Body of pancreas (tissue), 4 donors: ENCODE measurements around the gene RNPEP. TPM values are rescaled to one million over a fixed set of nuclear protein-coding genes. Genes with fewer than 3 reads are reported as not detected.

Experiments used
- ATAC-seq: fragments of 150-250 bp; one replicate; pipeline ENCODE4 v1.9.1; 2016
- DNase-seq, 4 donors: peaks; one replicate each; pipeline ENCODE4 v3.0.0-alpha.2; 2019
- H3K27ac ChIP-seq, 4 donors: fragments of 200-600 bp; sonication (generic); 1 replicate in 3 of 4; 2 replicates in 1 of 4; pipeline versions ENCODE4 v1.5.1 to v1.6.1; 2016 to 2019; ENCODE audit warnings: mild to moderate bottlenecking in 1 of 4, mixed read lengths in 1 of 4, moderate library complexity in 1 of 4
- H3K27me3 ChIP-seq, 2 donors: fragments of 200-600 bp; sonication (generic); one replicate each; pipeline ENCODE4 v1.6.0; 2016; ENCODE audit warnings: mild to moderate bottlenecking in 1 of 2
- H3K36me3 ChIP-seq, 2 donors: fragments of 200-600 bp; sonication (generic); replicated peaks in 1 of 2; 2 replicates each; pipeline ENCODE4 v1.5.1; 2016; ENCODE audit warnings: low read depth in 2 of 2; ENCODE audit not compliant: insufficient read depth in 1 of 2
- H3K4me1 ChIP-seq: fragments of 200-600 bp; sonication (generic); one replicate; pipeline ENCODE4 v1.6.0; 2016
- H3K4me3 ChIP-seq, 2 donors: fragments of 200-600 bp; sonication (generic); 1 replicate in 1 of 2; 2 replicates in 1 of 2; pipeline ENCODE4 v1.5.1; 2016 to 2019
- H3K9me3 ChIP-seq, 3 donors: fragments of 200-600 bp; sonication (generic); 1 replicate in 2 of 3; 2 replicates in 1 of 3; pipeline ENCODE4 v1.5.1; 2016
- POLR2A ChIP-seq, 3 donors: fragments of 450-650 bp; IDR thresholded peaks; one replicate each; pipeline ENCODE4 v1.6.1; 2016; ENCODE audit warnings: antibody characterized with exemption in 3 of 3, mild to moderate bottlenecking in 2 of 3
- WGBS, 2 donors: methylation state at CpG; one replicate each; pipeline ENCODE4 v1.1.5; 2017; 5-methylcytosine and 5-hydroxymethylcytosine counted together
- intact Hi-C: fragments of 100-400 bp; cut with DNase I; formaldehyde crosslinking; loops from one replicate; pipeline ENCODE4 v1.15.1; 2023
- total RNA-seq, 2 donors: library from RNA; depleted of rRNA; stranded (reverse); fragments of >200 nt; gene quantifications; one replicate each; pipeline ENCODE4 v1.1.0, GENCODE V29; 2016
- TF ChIP-seq, protein P1 (sequence below), 7 experiments: fragments of 450-650 bp in 4 of 7; fragments of 200-600 bp in 3 of 7; sonication (generic) in 3 of 7; IDR thresholded peaks; one replicate each; pipeline ENCODE4 v1.5.1; 2016 to 2019; ENCODE audit warnings: antibody characterized with exemption in 7 of 7

RNPEP gene
- total RNA-seq, 2 donors from 2014 or later = 62.3 to 233 TPM

DNA sequence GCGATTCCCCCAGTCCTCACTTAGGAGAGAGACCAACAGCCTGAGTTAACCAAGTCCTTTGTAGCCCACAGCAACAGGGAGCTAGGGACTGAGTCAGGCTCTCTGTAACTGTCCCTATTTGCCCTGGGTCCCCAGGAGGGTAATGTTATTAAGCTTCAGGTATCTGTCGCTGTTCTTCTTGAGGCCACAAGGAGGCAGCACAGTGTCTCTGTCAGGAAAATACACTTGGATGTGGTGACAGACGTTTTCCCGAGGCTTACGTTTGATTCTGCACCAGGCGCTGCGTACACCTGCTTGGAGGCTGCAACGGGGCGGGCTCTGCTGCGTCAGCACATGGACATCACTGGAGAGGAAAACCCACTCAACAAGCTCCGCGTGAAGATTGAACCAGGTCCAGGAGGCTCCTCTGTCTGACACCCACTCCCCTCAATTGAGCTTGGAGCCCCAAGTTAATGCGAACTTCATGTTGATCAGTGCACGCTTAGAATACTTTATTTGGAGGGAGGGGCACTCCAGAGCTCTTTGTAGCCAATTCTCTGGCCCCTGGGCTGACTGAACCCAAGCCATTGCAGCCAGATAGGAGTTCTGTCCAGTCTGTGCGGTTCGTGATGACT, 17.3 kb downstream of the RNPEP start:
- TF ChIP-seq, protein P1, sequence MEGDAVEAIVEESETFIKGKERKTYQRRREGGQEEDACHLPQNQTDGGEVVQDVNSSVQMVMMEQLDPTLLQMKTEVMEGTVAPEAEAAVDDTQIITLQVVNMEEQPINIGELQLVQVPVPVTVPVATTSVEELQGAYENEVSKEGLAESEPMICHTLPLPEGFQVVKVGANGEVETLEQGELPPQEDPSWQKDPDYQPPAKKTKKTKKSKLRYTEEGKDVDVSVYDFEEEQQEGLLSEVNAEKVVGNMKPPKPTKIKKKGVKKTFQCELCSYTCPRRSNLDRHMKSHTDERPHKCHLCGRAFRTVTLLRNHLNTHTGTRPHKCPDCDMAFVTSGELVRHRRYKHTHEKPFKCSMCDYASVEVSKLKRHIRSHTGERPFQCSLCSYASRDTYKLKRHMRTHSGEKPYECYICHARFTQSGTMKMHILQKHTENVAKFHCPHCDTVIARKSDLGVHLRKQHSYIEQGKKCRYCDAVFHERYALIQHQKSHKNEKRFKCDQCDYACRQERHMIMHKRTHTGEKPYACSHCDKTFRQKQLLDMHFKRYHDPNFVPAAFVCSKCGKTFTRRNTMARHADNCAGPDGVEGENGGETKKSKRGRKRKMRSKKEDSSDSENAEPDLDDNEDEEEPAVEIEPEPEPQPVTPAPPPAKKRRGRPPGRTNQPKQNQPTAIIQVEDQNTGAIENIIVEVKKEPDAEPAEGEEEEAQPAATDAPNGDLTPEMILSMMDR (IDR thresholded peaks at IDR 0.05) = peak; percentile 56 to 89 (median 77)
- TF ChIP-seq POLR2A (IDR thresholded peaks at IDR 0.05) = no peak
- no peak overlapping the region for H3K27ac ChIP-seq
- no peaks in the 10 kb centered on the region for H3K27me3 ChIP-seq
- 46 to 47% methylated on average over 16 of the region's 16 CpGs for WGBS, 2 donors
- H3K4me1 ChIP-seq = no peaks in the 10 kb centered on the region
- DNase-seq = peak; percentile 58 to 73 (median 65)
- intact Hi-C loops = loop anchor here (5.0 kb wide), 1 partner anchor 123 kb away; the partner anchor contains the start of gene GPR37L1
- no peak overlapping the region for H3K4me3 ChIP-seq
- H3K36me3 ChIP-seq = peaks cover 9 to 18% of the 10 kb centered on the region in 2 donors
- ATAC-seq = peak; percentile 87
- no peaks in the 10 kb centered on the region for H3K9me3 ChIP-seq

DNA sequence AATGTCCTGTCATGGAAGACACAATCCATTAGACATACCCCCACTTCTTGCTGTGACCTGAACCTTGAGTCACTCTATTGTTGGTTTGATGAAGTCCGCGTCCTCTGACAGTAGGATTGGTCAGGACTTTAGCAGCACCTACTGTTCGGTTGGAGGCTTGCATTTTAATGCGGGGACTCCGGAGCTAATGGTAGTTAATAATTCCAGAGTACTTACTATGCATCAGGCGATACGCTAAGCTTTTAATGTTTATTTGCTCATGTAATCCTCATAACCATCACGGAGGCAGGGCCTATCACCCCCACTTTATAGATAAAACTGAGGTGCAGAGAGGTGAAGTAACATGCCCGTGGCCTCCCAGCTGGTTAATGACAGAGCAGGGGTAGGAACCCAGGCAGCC, 20.1 kb downstream of the RNPEP start:
- peaks cover 0 to 11% of the 10 kb centered on the region in 2 donors for H3K36me3 ChIP-seq
- TF ChIP-seq POLR2A (IDR thresholded peaks at IDR 0.05) = no peak
- TF ChIP-seq, protein P1 (IDR thresholded peaks at IDR 0.05) = no peak
- H3K4me1 ChIP-seq = peaks cover 6% of the 10 kb centered on the region
- no peaks in the 10 kb centered on the region for H3K27me3 ChIP-seq
- ATAC-seq = no peak
- intact Hi-C loops = loop anchor here (5.0 kb wide), 1 partner anchor 120 kb away; the partner anchor contains the start of gene GPR37L1
- WGBS, 2 donors = 71 to 82% methylated on average over 9 of the region's 9 CpGs
- DNase-seq = no peak
- no peak overlapping the region for H3K4me3 ChIP-seq
- H3K9me3 ChIP-seq = no peaks in the 10 kb centered on the region
- no peak overlapping the region for H3K27ac ChIP-seq

DNA sequence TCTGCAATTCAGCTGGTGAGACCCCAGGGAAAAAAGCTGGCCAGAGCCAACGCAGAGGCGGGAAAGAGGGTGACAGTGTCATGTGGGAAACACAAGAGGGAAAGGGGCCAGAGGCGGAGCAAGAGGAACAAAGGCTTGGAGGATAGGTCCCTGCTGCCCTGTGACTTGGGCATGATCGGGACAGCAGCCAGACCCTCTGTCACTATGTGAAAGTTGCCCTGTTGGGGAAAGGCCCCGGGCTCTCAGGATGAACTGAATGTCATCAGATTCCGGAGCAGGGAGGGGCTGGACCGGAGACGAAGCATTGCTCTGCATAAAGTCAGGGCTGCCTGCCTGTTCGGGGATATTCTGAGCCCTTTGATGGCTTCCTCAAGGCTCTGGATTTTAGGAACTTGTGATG, 22.3 kb downstream of the RNPEP start:
- no peak overlapping the region for H3K4me3 ChIP-seq
- no peak overlapping the region for H3K27ac ChIP-seq
- intact Hi-C loops = loop anchor here (5.0 kb wide), 1 partner anchor 118 kb away; the partner anchor contains the start of gene GPR37L1
- H3K27me3 ChIP-seq = no peaks in the 10 kb centered on the region
- ATAC-seq (no peak), DNase-seq (no peak)
- H3K9me3 ChIP-seq = no peaks in the 10 kb centered on the region
- peaks cover 0 to 11% of the 10 kb centered on the region in 2 donors for H3K36me3 ChIP-seq
- peaks cover 26% of the 10 kb centered on the region for H3K4me1 ChIP-seq
- WGBS, 2 donors = 77 to 87% methylated on average over 8 to 9 of the region's 9 CpGs
- TF ChIP-seq, protein P1 (IDR thresholded peaks at IDR 0.05) = no peak
- TF ChIP-seq POLR2A (IDR thresholded peaks at IDR 0.05) = no peak

DNA sequence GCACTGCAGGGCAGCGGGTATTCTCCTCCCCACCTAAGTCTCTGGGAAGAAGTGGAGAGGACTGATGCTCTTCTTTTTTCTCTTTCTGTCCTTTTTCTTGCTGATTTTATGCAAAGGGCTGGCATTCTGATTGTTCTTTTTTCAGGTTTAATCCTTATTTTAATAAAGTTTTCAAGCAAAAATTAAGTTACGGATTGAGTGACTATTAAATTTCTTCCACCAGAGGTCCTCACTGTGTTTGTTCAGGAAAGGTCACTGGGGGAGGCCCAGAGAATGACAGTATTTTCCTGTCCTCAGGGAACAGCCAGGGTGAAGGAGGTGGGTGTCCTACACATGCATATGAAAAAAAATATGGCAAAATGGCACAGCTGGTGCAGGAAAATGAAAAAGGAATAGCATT, 23.5 kb downstream of the RNPEP start:
- no peak for TF ChIP-seq POLR2A (IDR thresholded peaks at IDR 0.05)
- TF ChIP-seq, protein P1 (IDR thresholded peaks at IDR 0.05) = peak in 6 of 7 experiments; percentile 13 to 71 (median 63)
- Histone ChIP-seq H3K4me1 (peaks cover 31% of the 10 kb centered on the region), H3K27ac (peak overlapping the region in 3 of 4 donors; percentile 16 to 95 (median 41)), H3K4me3 (no peak overlapping the region), H3K27me3 (no peaks in the 10 kb centered on the region), H3K36me3 (peaks cover 0 to 11% of the 10 kb centered on the region in 2 donors), H3K9me3 (no peaks in the 10 kb centered on the region)
- peak in 1 of 4 donors; percentile 29 for DNase-seq
- intact Hi-C loops = no loop called here
- 68 to 72% methylated on average over 2 of the region's 2 CpGs for WGBS, 2 donors
- ATAC-seq = no peak

DNA sequence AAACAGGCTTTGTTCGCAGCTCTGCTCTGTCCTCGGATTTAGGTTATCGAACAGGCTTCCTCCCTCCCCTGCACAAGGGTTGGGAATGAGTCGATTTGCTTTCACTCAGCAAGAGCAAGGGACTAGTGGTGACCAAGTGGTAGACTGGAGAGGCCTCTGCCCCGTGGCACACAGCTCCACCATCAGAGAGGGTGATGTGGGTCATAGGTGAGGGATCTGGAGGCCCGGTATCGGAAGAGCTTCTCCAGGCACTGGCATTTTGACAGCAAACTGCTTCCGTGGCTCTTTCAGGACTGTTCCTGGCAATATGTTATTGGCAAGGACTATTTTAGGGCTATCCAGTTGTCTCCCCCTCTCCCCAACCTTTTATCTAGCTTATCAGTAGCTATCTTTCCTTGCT, 24.9 kb downstream of the RNPEP start:
- intact Hi-C loops = no loop called here
- H3K27ac ChIP-seq = peak overlapping the region; percentile 75 to 100 (median 94)
- TF ChIP-seq, protein P1 (IDR thresholded peaks at IDR 0.05) = no peak
- no peak for TF ChIP-seq POLR2A (IDR thresholded peaks at IDR 0.05)
- no peaks in the 10 kb centered on the region for H3K9me3 ChIP-seq
- H3K4me1 ChIP-seq = peaks cover 32% of the 10 kb centered on the region
- H3K4me3 ChIP-seq = no peak overlapping the region
- no peak for ATAC-seq
- WGBS, 2 donors = 43 to 49% methylated on average over 5 to 8 of the region's 8 CpGs
- peaks cover 4 to 11% of the 10 kb centered on the region in 2 donors for H3K36me3 ChIP-seq
- H3K27me3 ChIP-seq = no peaks in the 10 kb centered on the region
- DNase-seq = no peak
